K562 (cell line): Measurements from ENCODE around the gene WTAP. TPM values are rescaled to one million over a fixed set of nuclear protein-coding genes. Genes with fewer than 3 reads are reported as not detected.
A peak's percentile ranks its signal among the peaks of the same experiment; 100 is the strongest.

Source experiments
- ATAC-seq: fragments of 200-7000 bp; cut with Tn5 transposase; 3 replicates; pipeline ENCODE4 v1.9.1; 2020; ENCODE audit warnings: moderate library complexity
- BruUV-seq: library from RNA; stranded (reverse); fragments of 400-500 nt; replicated peaks from 2 replicates; lab custom pipeline; 2021; lab: Mats Ljungman, UMichigan
- CTCF ChIA-PET: fragments of 300-600 bp; formaldehyde crosslinking; extraction: SDS; loops from one replicate; lab custom pipeline; 2021; ENCODE audit warnings: low intra/inter-chr PET ratio; lab: Yijun Ruan, JAX
- POLR2A ChIA-PET: fragments of 300-600, 350-650 bp; sonication (Branson Sonifier 250); formaldehyde crosslinking; extraction: SDS; loops from one replicate; lab custom pipeline; 2021; ENCODE audit warnings: antibody characterized with exemption, inconsistent platforms; lab: Yijun Ruan, JAX
- DNase-seq, 4 experiments: peaks; one replicate each; pipeline versions ENCODE4 v3.0.0 to v3.0.0-alpha.2; 2011 to 2018; ENCODE audit warnings: low spot score in 3 of 4, mixed read lengths in 3 of 4; ENCODE audit errors: extremely low read depth in 1 of 4
- FAIRE-seq: peaks from 2 replicates; lab custom pipeline; 2011; peaks lifted over from hg19 to GRCh38; lab: Jason Lieb, UNC
- H2AFZ ChIP-seq: 2 replicates; pipeline ENCODE4 v1.6.0; 2011; ENCODE audit warnings: low read depth, low read length, control low read depth, inconsistent platforms
- H3K27ac ChIP-seq: fragments of 200-600 bp; 3 replicates; pipeline ENCODE4 v1.8.0; 2011; ENCODE audit warnings: low read depth, mild to moderate bottlenecking, control low read depth, inconsistent platforms, low read length, moderate library complexity, mixed read lengths; ENCODE audit errors: extremely low read depth
- H3K27me3 ChIP-seq, 2 experiments: fragments of 300-600 bp in 1 of 2; 2 replicates in 1 of 2; 3 replicates in 1 of 2; pipeline versions ENCODE4 v1.6.0 to v1.8.0; 2011; ENCODE audit warnings: inconsistent platforms in 2 of 2, low read length in 2 of 2, mild to moderate bottlenecking in 1 of 2, mixed read lengths in 1 of 2, moderate library complexity in 1 of 2; ENCODE audit not compliant: control insufficient read depth in 2 of 2, insufficient read depth in 2 of 2
- H3K36me3 ChIP-seq: fragments of 300-600 bp; 3 replicates; pipeline ENCODE4 v1.8.0; 2011; ENCODE audit warnings: mild to moderate bottlenecking, low read length, inconsistent platforms; ENCODE audit not compliant: control insufficient read depth, insufficient read depth
- H3K4me1 ChIP-seq, 2 experiments: fragments of 200-600 bp in 1 of 2; replicated peaks in 1 of 2; 2 replicates in 1 of 2; 3 replicates in 1 of 2; pipeline versions ENCODE4 v1.5.1 to v1.8.0; 2011; ENCODE audit warnings: inconsistent platforms in 2 of 2, low read length in 2 of 2, mild to moderate bottlenecking in 1 of 2, mixed read lengths in 1 of 2, moderate library complexity in 1 of 2; ENCODE audit not compliant: control insufficient read depth in 2 of 2, insufficient read depth in 2 of 2
- H3K4me2 ChIP-seq: 2 replicates; pipeline ENCODE4 v1.6.1; 2011; ENCODE audit warnings: low read length, control low read depth, inconsistent platforms, mixed read lengths; ENCODE audit not compliant: insufficient read depth
- H3K4me3 ChIP-seq: fragments of 200-600 bp; sonication (generic), shearing (Covaris generic); 2 replicates; pipeline ENCODE4 v1.5.1; 2016; ENCODE audit warnings: control low read depth, inconsistent platforms
- H3K79me2 ChIP-seq: fragments of 200-600 bp; 3 replicates; pipeline ENCODE4 v1.8.0; 2011; ENCODE audit warnings: low read length, inconsistent platforms; ENCODE audit not compliant: control insufficient read depth, insufficient read depth
- H3K9ac ChIP-seq, 2 experiments: 2 replicates each; pipeline versions ENCODE4 v1.6.0 to v1.6.1; 2011; ENCODE audit warnings: low read depth in 2 of 2, low read length in 2 of 2, control low read depth in 1 of 2, inconsistent platforms in 1 of 2, mild to moderate bottlenecking in 1 of 2, mixed read lengths in 1 of 2; ENCODE audit not compliant: insufficient read depth in 1 of 2
- H3K9me1 ChIP-seq: one replicate; pipeline ENCODE4 v1.6.0; 2011; ENCODE audit warnings: inconsistent platforms, mild to moderate bottlenecking, low read length, moderate library complexity; ENCODE audit not compliant: control insufficient read depth, insufficient read depth
- H3K9me3 ChIP-seq: replicated peaks from 2 replicates; pipeline ENCODE4 v1.5.1; 2011; ENCODE audit warnings: low read depth, low read length, inconsistent platforms; ENCODE audit not compliant: control insufficient read depth, insufficient read depth
- H4K20me1 ChIP-seq: replicated peaks from 2 replicates; pipeline ENCODE4 v1.6.1; 2011; ENCODE audit warnings: low read length, inconsistent platforms, mixed read lengths; ENCODE audit not compliant: control insufficient read depth, insufficient read depth
- BRF1 ChIP-seq: IDR thresholded peaks from 3 replicates; pipeline ENCODE4 v1.6.1; 2011; ENCODE audit warnings: borderline replicate concordance, mild to moderate bottlenecking; ENCODE audit not compliant: insufficient read length; ENCODE audit errors: extremely low read depth
- E2F6 ChIP-seq, 2 experiments: IDR thresholded peaks; 2 replicates each; pipeline ENCODE4 v1.6.1; 2011; ENCODE audit warnings: borderline replicate concordance in 1 of 2, control low read depth in 1 of 2, low read depth in 1 of 2, low read length in 1 of 2, mild to moderate bottlenecking in 1 of 2, mixed read lengths in 1 of 2, moderate library complexity in 1 of 2; ENCODE audit not compliant: insufficient read depth in 1 of 2, insufficient read length in 1 of 2, poor library complexity in 1 of 2, severe bottlenecking in 1 of 2; ENCODE audit errors: extremely low read depth in 1 of 2
- ETV5 ChIP-seq: sonication (generic); formaldehyde crosslinking; IDR thresholded peaks from 2 replicates; pipeline ENCODE4 v1.4.0; 2020; ENCODE audit warnings: low read depth, mild to moderate bottlenecking, missing genetic modification reagents
- GTF2E2 ChIP-seq: fragments of 200-800 bp; sonication (Bioruptor generic); IDR thresholded peaks from 2 replicates; pipeline ENCODE4 v1.6.1; 2016; ENCODE audit warnings: missing genetic modification characterization, missing compliant biosample characterization
- HOXB6 ChIP-seq: fragments of 250-450 bp; sonication (Bioruptor Pico); IDR thresholded peaks from 2 replicates; pipeline ENCODE4 v1.5.1; 2022; ENCODE audit warnings: mild to moderate bottlenecking, borderline replicate concordance
- KAT7 ChIP-seq: sonication (generic); formaldehyde crosslinking; IDR thresholded peaks from 2 replicates; pipeline ENCODE4 v1.8.0; 2022; ENCODE audit warnings: missing genetic modification reagents, mild to moderate bottlenecking, borderline replicate concordance
- SAP30 ChIP-seq: fragments of 200-600 bp; sonication (generic); IDR thresholded peaks from 2 replicates; pipeline ENCODE4 v1.6.1; 2012; ENCODE audit warnings: borderline replicate concordance, low read depth, mild to moderate bottlenecking, moderate library complexity, low read length, control low read depth, inconsistent platforms; ENCODE audit not compliant: insufficient read depth, poor library complexity, severe bottlenecking
- ZNF197 ChIP-seq: fragments of 200-800 bp; sonication (Bioruptor generic); IDR thresholded peaks from 2 replicates; pipeline ENCODE4 v1.6.1; 2016; ENCODE audit warnings: low read depth, missing genetic modification characterization, missing compliant biosample characterization
- ZNF507 ChIP-seq: conservative IDR thresholded peaks from 2 replicates; pipeline ENCODE4 v1.6.1; 2017; ENCODE audit warnings: missing genetic modification characterization, missing compliant biosample characterization
- ZNF511 ChIP-seq: sonication (generic); formaldehyde crosslinking; IDR thresholded peaks from 2 replicates; pipeline ENCODE4 v1.8.0; 2022; ENCODE audit warnings: mild to moderate bottlenecking, missing genetic modification reagents
- WGBS: fragments of 100-300 bp; shearing (Covaris generic); methylation state at CpG from one replicate; pipeline ENCODE4 v1.1.6; 2016; ENCODE audit warnings: low coverage, mixed read lengths; ENCODE audit not compliant: insufficient coverage; ENCODE audit errors: missing lambda C conversion rate; 5-methylcytosine and 5-hydroxymethylcytosine counted together
- in situ Hi-C: fragments of 300-500 bp; cut with MboI; formaldehyde crosslinking; loops from 4 replicates; pipeline ENCODE4 v1.15.0; 2018; ENCODE audit warnings: inconsistent platforms, mixed read lengths
- intact Hi-C: fragments of 100-400 bp; cut with micrococcal nuclease; formaldehyde crosslinking; loops from 2 replicates; pipeline ENCODE4 v1.14.2; 2022
- polyA plus RNA-seq, 8 experiments: library from polyadenylated mRNA; depleted of rRNA in 4 of 8; stranded (reverse) in 5 of 8; unstranded in 3 of 8; fragments of >200 nt; fragmentation: Nextera tagmentation in 2 of 8; fragmentation: Illumina TruSeq in 1 of 8; extraction: Ambion mirVana in 2 of 8; extraction: Trizol in 1 of 8; gene quantifications; 2 replicates each; pipeline versions ENCODE4 v1.2.1 to v1.2.3, GENCODE V29; 2011 to 2014; ENCODE audit warnings: inconsistent platforms in 1 of 8, missing spikeins in 1 of 8
- total RNA-seq, 7 experiments: library from RNA; depleted of rRNA in 6 of 7; stranded (reverse); fragments of >200 nt in 6 of 7; fragmentation: Illumina TruSeq in 2 of 7; extraction: Trizol in 2 of 7; gene quantifications; 2 replicates each; pipeline versions ENCODE4 v1.2.1 to v1.2.3, GENCODE V29; 2011 to 2021; ENCODE audit warnings: low replicate concordance in 1 of 7
- TF ChIP-seq, protein P1 (sequence below): sonication (generic); formaldehyde crosslinking; IDR thresholded peaks from 2 replicates; pipeline ENCODE4 v1.8.0; 2022; ENCODE audit warnings: mild to moderate bottlenecking, missing genetic modification reagents, borderline replicate concordance
- TF ChIP-seq, protein P2 (sequence below), 2 experiments: IDR thresholded peaks; 2 replicates each; pipeline ENCODE4 v1.6.1; 2012; ENCODE audit warnings: improper control_type of control experiment in 2 of 2, low read depth in 2 of 2, low read length in 2 of 2, borderline replicate concordance in 1 of 2

The WTAP gene
- total and polyA plus RNA-seq, 9 of the 15 experiments (the other 6 are each of a cell fraction or from before 2014, with no cell fraction given), result 52.4 to 156 (median 110) TPM

GRCh38 chr6:159788753-159789376 is 61.6 kb downstream of the WTAP start:
- Histone ChIP-seq H3K4me2 (peak overlapping the region; percentile 96), H3K9ac (peak overlapping the region; percentile 97 to 99), H3K36me3 (peaks cover 78% of the 10 kb centered on the region), H4K20me1 (peaks cover 20% of the 10 kb centered on the region; the same call in 1 of the 2 replicates), H3K4me3 (peak overlapping the region; percentile 93), H3K27me3 (no peaks in the 10 kb centered on the region), H3K9me1 (no peaks in the 10 kb centered on the region), H3K4me1 (peaks cover 14 to 22% of the 10 kb centered on the region in 2 experiments; a peak in 4 of 5 replicates), H3K79me2 (peaks cover 97% of the 10 kb centered on the region), H2AFZ (peak overlapping the region; percentile 82), H3K27ac (peak overlapping the region; percentile 88), H3K9me3 (no peaks in the 10 kb centered on the region)
- POLR2A ChIA-PET, result interaction anchor here (0.6 to 4.6 kb wide), 19 partner anchors 9 to 201 kb away, joined by 3 to 37 read pairs (median 6); partner anchors contain the start of genes PNLDC1 and WTAP
- peak; percentile 48 to 74 (median 68) for DNase-seq
- ATAC-seq, result peak; percentile 39
- intact Hi-C loops, result loop anchor here (1.0 to 2.0 kb wide), 3 partner anchors 17 to 312 kb away; no protein-coding TSS in a partner anchor
- TSS peak; percentile 40 for BruUV-seq
- WGBS, result 1% methylated on average over 46 of the region's 60 CpGs
- CTCF ChIA-PET, result interaction anchor here (1.4 kb wide), 1 partner anchor 97 kb away, joined by 3 read pairs; no protein-coding TSS in a partner anchor
- in situ Hi-C loops, result no loop called here
- no peak for FAIRE-seq
- peak; percentile 28; the same call in 1 of the 2 replicates for TF ChIP-seq ZNF511 (CRISPR knock-in tag)
- no peak for TF ChIP-seq BRF1
- TF ChIP-seq, protein P1, sequence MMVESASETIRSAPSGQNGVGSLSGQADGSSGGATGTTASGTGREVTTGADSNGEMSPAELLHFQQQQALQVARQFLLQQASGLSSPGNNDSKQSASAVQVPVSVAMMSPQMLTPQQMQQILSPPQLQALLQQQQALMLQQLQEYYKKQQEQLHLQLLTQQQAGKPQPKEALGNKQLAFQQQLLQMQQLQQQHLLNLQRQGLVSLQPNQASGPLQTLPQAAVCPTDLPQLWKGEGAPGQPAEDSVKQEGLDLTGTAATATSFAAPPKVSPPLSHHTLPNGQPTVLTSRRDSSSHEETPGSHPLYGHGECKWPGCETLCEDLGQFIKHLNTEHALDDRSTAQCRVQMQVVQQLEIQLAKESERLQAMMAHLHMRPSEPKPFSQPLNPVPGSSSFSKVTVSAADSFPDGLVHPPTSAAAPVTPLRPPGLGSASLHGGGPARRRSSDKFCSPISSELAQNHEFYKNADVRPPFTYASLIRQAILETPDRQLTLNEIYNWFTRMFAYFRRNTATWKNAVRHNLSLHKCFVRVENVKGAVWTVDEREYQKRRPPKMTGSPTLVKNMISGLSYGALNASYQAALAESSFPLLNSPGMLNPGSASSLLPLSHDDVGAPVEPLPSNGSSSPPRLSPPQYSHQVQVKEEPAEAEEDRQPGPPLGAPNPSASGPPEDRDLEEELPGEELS (CRISPR knock-in tag), result no peak; the same call in 1 of the 2 replicates
- no peak for TF ChIP-seq HOXB6 (CRISPR knock-in tag)
- TF ChIP-seq E2F6 (IDR thresholded peaks at IDR 0.05; ENCODE audit: borderline replicate concordance in 1 of 2, extremely low read depth in 1 of 2, insufficient read depth in 1 of 2, insufficient read length in 1 of 2, low read depth in 1 of 2, low read length in 1 of 2, poor library complexity in 1 of 2, severe bottlenecking in 1 of 2), result peak in 1 of 2 experiments; percentile 80
- TF ChIP-seq SAP30, result peak; percentile 87
- TF ChIP-seq ETV5, result no peak; the same call in 1 of the 2 replicates
- peak; percentile 29; the same call in 1 of the 2 replicates for TF ChIP-seq ZNF197
- no peak for TF ChIP-seq ZNF507
- TF ChIP-seq, protein P2, sequence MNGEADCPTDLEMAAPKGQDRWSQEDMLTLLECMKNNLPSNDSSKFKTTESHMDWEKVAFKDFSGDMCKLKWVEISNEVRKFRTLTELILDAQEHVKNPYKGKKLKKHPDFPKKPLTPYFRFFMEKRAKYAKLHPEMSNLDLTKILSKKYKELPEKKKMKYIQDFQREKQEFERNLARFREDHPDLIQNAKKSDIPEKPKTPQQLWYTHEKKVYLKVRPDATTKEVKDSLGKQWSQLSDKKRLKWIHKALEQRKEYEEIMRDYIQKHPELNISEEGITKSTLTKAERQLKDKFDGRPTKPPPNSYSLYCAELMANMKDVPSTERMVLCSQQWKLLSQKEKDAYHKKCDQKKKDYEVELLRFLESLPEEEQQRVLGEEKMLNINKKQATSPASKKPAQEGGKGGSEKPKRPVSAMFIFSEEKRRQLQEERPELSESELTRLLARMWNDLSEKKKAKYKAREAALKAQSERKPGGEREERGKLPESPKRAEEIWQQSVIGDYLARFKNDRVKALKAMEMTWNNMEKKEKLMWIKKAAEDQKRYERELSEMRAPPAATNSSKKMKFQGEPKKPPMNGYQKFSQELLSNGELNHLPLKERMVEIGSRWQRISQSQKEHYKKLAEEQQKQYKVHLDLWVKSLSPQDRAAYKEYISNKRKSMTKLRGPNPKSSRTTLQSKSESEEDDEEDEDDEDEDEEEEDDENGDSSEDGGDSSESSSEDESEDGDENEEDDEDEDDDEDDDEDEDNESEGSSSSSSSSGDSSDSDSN (IDR thresholded peaks at IDR 0.05; ENCODE audit: borderline replicate concordance in 1 of 2, low read depth in 2 of 2, low read length in 2 of 2), result peak in 1 of 2 experiments; percentile 28; a peak in 1 of 4 replicates
- peak; percentile 98 for TF ChIP-seq KAT7
- peak; percentile 45; the same call in 1 of the 2 replicates for TF ChIP-seq GTF2E2 (tag)
